NCI-H2227 (cell line): ENCODE results near the gene PLXNA1.

Experiments used
- DNase-seq: peaks from one replicate; lab custom pipeline; 2025; ENCODE audit not compliant: unreplicated experiment; lab: John Stamatoyannopoulos, UW

The PLXNA1 gene

DNA sequence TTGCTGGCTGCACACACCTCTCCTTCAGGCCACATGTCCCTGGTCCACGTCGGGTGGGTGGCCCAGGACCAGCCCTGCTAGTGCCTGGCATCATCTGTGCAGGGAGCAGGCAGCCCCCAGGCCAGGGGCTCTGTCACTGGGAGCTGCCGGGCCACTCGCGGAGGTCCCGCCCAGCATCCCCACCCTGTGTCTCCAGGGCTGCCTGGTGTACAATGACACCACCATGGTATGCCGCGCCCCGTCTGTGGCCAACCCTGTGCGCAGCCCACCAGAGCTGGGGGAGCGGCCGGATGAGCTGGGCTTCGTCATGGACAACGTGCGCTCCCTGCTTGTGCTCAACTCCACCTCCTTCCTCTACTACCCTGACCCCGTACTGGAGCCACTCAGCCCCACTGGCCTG is 34.3 kb downstream of the PLXNA1 start:
- DNase-seq = no peak

DNA sequence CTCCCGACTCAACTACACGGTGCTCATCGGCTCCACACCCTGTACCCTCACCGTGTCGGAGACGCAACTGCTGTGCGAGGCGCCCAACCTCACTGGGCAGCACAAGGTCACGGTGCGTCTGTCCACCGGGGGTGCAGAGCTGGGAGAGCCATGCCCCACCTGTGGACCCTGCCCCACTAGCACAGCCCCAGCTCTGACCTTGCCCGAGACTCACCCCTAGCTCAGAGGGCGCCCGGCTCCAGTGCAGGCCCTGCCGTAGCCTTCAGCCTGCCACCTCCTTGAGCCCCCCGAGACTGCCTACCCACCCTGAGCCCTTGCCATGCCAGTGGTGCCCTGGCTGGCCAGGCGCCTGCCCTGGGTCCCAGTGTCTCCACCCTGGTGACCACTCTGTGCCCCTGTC is 34.9 kb downstream of the PLXNA1 start:
- DNase-seq = no peak

DNA sequence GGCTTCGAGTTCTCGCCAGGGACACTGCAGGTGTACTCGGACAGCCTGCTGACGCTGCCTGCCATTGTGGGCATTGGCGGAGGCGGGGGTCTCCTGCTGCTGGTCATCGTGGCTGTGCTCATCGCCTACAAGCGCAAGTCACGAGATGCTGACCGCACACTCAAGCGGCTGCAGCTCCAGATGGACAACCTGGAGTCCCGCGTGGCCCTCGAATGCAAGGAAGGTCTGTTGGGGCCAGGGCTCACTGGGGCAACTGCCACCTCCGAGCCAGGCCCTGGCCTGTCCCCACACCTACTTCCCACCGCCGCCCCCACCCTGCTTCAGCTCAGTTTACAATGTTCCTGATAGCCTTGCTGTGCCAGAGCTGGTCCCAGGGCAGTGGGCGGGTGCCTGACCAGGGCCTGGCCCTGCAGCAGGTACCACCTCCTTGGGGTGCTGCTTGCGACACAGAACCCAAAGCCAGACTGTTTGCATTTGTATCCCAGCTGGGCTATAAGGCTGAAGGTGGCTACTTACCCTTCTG is 35.5 kb downstream of the PLXNA1 start:
- DNase-seq = no peak

DNA sequence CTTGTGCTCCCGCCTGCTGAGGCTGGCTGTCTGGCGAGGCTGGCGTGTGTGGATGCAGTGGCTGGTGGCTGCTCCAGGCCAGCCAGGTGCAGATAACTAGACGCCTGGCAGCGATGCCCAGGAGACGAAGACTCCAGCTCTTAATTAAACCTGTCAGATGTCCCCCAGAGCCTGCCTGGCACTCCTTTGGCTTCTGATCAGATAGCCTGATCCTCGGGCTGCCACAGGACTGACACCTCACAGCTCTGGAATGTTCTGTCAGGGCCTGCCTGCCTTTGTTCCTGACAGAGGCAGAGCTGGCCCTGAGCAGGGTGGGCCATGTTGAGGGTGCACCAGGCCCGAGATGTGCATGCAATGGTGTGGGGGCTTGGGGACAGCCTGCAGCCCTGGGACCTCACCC is 36.5 kb downstream of the PLXNA1 start:
- DNase-seq = no peak

DNA sequence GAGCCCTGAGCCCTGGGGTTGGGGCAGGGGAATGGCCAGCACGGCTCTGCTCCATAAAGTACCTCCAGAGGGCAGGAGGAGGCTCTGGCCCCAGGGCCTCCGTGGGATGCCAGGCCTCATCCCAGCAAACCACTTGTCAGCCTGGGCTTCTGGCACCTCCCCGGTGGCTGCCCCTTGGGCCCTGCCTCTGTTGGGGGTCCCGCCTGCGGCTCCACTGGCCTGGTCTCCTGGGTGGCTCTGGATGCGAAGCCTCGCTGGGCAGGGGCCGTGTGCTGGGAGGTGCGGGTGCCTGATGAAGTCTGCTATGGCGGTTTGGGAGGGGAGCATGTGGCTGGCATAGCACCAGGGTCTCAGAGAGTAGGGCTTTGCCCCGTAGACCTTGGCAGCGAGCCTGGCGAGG is 37.6 kb downstream of the PLXNA1 start:
- no peak for DNase-seq

DNA sequence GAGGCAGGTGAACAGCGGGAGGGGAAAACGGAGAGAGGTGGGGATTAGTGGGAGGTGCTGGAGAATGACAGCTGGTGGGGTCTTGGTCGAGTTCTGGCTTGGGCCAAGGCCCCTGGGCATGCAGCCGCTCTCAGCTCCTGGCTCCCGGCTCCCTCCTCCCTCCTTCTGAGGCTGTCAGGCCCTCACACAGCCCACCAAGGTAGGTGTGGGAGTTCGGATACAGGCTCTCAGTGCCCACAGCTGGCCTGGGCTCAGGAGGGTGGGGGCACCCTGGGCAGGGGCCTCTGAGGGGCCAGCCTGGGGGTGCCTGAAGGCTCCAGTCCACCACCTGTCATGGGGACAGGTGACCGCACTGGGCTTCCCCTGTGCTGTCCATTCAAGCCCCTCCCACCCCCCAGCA is 39.9 kb downstream of the PLXNA1 start:
- no peak for DNase-seq

DNA sequence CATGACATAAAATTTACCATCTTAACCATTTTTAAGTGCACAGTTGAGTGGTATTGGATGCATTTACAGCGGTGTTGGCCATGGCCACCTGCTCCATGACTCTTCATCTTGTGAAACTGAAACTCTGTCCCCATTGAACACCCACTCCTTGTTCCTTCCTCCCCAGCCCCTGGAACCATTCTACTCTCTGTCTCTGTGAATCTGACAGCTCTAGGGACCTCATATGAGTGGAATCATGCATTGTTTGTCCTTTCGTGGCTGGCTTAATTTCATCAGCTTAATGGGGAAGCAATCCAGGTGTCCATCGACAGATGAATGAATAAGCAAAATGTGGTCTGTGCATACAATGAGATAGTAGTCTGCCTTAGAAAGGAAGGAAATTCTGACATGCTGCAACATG is 42.5 kb downstream of the PLXNA1 start:
- no peak for DNase-seq

DNA sequence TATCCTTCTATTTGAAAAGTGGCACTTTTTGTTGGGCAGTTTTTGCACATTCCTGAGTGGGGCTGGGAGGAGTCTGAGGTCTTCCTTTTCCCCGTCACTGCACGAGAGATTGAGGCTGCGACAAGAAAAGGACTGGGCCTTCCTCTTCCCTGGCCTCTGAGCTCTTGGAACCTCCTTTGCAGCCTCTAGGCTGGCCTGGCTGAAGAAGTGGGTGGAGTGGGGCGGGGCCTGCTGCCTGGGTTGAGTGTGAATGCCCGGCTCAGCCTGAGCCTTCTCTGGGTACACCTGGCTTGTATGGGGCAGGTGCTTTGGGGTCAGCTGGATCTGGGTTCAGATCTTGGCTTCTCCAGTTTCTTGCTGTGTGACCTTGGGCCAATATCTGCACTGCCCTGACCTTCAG is 43.1 kb downstream of the PLXNA1 start:
- no peak for DNase-seq

DNA sequence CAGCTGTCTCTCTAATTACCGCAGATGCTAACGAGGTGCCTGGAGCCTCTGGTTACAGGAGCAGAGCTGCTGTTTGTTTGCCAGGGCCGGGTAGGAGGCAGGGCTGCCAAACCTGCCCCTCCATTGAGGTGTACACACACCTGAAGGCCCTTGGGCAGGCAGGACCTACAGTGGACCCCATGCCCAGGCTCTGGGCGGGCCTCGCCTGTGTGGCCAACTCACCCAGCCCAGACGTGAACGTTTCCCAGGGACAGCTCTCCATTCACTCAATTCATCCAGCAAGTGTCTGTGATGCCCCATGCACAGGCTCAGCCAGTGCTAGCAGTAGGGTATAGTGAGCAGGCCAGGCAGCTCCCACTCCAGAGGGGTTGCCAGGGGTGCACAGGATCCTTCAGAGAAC is 43.7 kb downstream of the PLXNA1 start:
- no peak for DNase-seq

DNA sequence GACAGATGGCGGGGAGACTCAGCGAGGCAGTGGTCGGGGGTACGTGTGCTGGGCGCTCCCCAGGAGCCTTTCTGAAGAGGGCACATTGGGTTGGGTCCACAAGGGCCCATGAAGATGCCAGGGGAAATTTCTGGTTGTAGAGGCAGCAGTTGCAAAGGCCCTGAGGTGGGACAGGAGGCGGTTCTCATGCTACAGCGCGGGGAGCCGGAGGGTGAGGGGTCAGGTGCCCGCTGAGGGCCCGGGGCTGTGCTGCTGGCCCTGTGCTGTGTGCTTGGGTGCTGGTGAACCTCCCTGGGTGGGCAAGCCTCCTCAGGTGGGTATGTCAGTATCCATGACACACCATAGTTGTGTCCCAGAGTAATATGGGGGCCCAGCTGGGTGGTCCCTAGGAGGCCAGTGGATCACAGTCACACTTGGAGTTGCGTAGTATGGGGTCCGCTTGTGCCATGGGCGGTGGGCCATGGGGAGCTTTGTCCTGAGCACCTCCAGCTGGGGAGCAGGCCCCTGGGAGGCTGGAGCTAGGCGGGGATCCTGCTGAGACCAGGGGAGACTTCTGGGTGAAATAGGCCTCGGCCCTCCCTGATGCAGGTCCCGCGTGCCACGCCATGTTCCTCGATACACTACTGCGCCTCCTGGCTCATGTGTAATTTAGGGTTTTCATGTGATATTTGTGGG is 44.3 kb downstream of the PLXNA1 start:
- no peak for DNase-seq

DNA sequence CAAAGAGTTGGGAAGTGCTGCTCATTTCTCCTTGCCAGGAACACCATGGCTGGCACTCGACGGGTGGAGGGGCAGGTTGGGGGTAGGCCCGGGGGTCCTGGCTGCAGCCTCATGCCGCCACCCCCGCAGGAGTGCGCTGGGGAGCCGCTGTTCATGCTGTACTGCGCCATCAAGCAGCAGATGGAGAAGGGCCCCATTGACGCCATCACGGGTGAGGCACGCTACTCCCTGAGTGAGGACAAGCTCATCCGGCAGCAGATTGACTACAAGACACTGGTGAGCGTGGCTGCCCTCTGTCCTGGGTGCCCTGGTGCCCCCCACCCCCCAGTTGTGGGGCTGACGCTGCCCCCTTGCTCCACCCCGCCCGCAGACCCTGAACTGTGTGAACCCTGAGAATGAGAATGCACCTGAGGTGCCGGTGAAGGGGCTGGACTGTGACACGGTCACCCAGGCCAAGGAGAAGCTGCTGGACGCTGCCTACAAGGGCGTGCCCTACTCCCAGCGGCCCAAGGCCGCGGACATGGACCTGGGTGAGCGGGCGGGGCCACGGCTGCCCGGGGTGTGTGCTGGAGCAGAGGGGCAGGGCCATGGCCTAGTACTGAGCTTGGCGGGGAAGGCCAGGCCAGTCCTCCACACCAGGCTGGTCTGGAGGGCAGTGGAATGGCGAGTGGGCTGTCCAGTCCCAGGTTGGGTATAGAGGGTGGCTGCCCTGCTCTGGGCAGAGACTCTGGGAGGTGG is 45.1 kb downstream of the PLXNA1 start:
- no peak for DNase-seq

DNA sequence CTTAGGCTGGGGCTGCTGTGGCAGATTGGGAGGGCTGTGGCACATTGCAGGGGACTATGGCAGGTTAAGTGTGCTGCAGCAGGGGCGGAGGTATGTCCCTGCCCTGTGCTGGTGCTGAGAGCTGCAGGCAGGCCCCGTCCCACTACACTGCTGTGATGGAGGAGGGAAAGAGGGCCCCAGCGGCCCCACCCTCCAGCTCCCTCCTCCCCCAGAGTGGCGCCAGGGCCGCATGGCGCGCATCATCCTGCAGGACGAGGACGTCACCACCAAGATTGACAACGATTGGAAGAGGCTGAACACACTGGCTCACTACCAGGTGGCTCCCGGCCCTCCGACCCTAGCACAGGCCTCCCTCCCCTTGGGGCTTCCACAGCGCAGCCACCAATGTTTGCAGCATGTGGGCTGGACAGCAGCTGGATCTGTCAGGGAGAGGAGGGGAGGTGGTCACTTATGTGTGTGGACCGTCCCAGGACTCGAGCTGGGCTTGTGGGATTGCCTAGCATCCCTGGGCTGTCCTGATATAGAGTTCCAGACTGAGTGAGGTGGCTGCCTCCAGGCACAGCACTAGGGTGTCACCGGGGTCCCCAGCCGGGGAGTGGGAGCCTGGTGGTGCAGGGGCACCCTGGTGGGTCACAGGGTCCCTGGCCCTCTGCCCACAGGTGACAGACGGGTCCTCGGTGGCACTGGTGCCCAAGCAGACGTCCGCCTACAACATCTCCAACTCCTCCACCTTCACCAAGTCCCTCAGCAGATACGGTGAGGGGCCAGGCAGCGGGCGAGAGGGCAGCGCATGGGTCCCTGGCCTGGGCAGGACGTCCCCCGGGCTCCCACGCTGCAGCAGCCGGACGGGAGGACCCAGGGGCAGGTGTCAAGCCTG is 46.1 kb downstream of the PLXNA1 start:
- no peak for DNase-seq

DNA sequence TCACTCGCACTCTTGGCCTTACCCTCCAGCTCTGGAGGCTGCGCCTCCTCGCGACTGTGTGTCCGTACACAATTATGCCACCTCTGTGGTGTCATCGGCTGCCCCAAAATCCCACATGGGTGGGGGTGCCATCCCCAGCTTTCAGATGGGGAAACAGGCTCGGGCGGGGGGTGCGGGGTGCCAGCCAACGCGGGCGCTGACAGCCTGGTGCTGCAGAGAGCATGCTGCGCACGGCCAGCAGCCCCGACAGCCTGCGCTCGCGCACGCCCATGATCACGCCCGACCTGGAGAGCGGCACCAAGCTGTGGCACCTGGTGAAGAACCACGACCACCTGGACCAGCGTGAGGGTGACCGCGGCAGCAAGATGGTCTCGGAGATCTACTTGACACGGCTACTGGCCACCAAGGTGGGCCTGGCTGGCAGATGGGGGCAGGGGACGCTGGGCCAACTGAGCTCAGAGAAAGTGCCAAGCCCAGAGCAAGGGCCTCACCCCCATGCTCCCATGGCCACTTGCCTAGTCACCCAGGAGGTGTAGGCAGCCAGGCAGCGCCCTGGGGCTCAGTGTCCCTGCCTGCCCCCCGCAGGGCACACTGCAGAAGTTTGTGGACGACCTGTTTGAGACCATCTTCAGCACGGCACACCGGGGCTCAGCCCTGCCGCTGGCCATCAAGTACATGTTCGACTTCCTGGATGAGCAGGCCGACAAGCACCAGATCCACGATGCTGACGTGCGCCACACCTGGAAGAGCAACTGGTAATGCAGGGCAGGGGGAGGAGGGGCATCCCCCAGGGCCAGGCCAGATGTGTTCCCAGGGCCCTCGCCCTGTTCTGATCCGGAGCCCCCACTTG is 47.0 kb downstream of the PLXNA1 start:
- no peak for DNase-seq

DNA sequence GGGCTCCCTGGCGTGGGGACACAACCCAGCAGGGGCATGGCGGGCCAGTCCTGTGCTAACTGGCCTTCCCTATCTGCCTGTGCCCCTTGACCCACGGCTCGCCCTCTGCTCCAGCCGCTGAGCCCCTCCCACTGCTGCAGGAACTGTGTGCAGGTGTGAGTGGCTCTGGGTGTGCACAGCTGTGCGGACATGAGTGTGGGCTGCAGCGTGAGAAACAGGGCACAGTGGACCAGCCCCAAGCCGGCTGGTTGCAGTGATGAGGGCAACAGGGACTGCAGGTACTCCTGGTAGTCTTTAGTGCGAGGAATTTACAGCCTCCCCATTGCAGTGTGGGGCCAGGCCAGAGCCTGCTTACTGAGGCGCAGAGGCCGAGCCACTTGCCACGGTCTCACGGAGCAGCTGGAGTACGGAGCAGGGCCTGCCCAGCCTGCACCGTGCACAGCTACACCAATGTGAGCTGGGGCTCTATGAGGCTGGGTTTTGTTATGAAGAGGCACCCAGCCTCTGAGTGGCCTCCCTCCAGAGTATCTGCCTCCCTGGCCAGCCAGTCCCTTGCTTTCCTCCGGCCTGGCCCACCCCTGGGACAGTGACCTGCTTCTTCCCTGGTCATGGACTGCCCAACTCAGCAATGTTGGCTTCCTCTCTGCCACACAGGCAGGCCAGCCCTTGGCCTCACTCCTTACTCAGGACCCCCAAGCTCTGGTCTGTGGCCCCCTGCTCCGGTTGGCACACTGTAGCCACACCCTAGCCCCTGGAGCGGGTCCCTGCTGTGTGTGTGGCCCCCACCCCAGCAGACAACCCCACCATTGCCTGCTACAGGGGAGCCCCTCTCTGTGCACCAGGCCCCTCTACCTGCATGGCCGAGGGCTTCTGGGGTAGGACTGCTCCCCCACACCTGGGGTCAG is 47.8 kb downstream of the PLXNA1 start:
- no peak for DNase-seq

DNA sequence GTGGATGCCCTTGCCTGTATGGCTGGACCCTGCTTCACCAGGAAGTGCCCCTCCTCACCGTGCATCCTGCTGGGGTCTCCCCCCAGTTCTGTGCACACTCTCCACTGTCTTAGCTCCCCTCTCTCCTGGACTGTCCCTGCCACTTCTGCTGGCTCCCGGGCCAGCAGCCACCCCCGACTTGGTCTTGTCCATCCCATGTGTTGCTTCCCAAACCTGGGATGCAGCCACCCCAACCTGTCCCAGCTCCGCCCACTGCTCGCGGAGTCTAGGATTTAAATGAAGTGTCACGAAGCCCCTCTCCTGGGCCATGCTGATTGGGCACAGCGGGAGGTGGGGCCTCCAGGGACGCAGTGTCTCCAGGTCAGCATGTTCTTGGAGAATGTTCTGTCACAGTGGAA is 48.5 kb downstream of the PLXNA1 start:
- no peak for DNase-seq

DNA sequence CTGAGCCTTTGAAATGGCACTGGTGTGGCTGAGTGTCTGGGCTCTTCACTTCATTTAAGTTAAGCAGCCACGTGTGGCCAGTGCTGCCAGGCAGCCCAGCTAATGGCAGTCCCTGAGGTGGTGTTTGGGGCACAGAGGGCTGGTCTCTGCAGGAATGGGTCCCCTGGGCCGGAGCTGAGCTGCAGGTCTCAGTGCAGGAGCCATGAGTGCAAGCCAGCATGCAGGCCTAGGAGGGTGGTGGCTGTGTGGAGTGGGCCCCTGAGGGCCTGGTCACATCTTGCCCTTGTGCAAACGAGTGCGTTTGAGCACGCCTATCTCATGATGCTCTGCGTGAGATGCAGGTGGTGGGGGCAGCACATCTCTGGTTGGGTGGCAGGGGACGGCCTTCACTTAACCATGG is 48.9 kb downstream of the PLXNA1 start:
- DNase-seq = no peak

DNA sequence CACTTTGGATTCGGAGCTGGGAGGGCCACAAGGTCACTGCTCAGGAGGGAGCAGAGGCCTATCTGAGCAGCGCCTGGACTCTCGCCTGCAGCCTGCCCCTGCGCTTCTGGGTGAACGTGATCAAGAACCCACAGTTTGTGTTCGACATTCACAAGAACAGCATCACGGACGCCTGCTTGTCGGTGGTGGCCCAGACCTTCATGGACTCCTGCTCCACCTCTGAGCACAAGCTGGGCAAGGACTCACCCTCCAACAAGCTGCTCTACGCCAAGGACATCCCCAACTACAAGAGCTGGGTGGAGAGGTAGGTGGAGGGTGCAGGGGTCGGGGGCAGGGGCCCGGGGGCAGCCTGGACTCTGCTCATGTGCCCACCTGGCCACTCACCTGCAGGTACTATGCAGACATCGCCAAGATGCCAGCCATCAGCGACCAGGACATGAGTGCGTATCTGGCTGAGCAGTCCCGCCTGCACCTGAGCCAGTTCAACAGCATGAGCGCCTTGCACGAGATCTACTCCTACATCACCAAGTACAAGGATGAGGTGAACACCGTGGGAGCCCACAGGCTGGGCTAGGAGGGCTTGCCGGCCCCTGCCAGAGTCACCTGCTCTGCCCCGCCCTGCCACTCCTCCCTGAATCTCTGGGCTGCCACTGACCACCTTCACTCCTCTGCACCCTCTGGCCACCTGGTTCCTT is 49.5 kb downstream of the PLXNA1 start:
- DNase-seq = no peak
